HepG2 (cell line): ENCODE measurements around the gene STK39. TPM values are rescaled to one million over a fixed set of nuclear protein-coding genes. Genes with fewer than 3 reads are reported as not detected.

Experiments
- ATAC-seq: fragments of 200-7000 bp; cut with Tn5 transposase; 3 replicates; pipeline ENCODE4 v1.9.1; 2020; ENCODE audit warnings: mild to moderate bottlenecking, moderate library complexity
- BruUV-seq: library from RNA; stranded (reverse); fragments of 400-500 nt; replicated peaks from 2 replicates; lab custom pipeline; 2021; lab: Mats Ljungman, UMichigan
- CTCF ChIA-PET: fragments of 300-600 bp; formaldehyde crosslinking; extraction: SDS; loops from one replicate; lab custom pipeline; 2021; ENCODE audit warnings: low total read pairs, inconsistent platforms, low intra/inter-chr PET ratio; lab: Yijun Ruan, JAX
- POLR2A ChIA-PET: fragments of 350-600 bp; sonication (Branson Sonifier 250); formaldehyde crosslinking; loops from one replicate; lab custom pipeline; 2020; ENCODE audit warnings: antibody characterized with exemption, inconsistent platforms; lab: Yijun Ruan, JAX
- DNase-seq: peaks from one replicate; pipeline ENCODE4 v3.0.0-alpha.2; 2015; ENCODE audit warnings: low spot score
- FAIRE-seq: peaks from 3 replicates; lab custom pipeline; 2011; peaks lifted over from hg19 to GRCh38; lab: Jason Lieb, UNC
- H2AFZ ChIP-seq: one replicate; pipeline ENCODE4 v1.6.1; 2011; ENCODE audit warnings: low read length, inconsistent platforms
- H3K27ac ChIP-seq: fragments of 300-600 bp; 3 replicates; pipeline ENCODE4 v1.8.0; 2011; ENCODE audit warnings: mixed run types, mild to moderate bottlenecking, mixed read lengths, low read length, inconsistent platforms; ENCODE audit not compliant: insufficient read depth; ENCODE audit errors: extremely low read length
- H3K27me3 ChIP-seq, 2 experiments: fragments of 200-600 bp in 1 of 2; 2 replicates in 1 of 2; 3 replicates in 1 of 2; pipeline versions ENCODE4 v1.6.0 to v1.8.0; 2011; ENCODE audit warnings: low read length in 2 of 2, mild to moderate bottlenecking in 2 of 2, moderate library complexity in 2 of 2, inconsistent platforms in 1 of 2; ENCODE audit not compliant: insufficient read depth in 2 of 2, control insufficient read depth in 1 of 2
- H3K36me3 ChIP-seq, 2 experiments: fragments of 200-600 bp in 1 of 2; replicated peaks in 1 of 2; 2 replicates in 1 of 2; 3 replicates in 1 of 2; pipeline versions ENCODE4 v1.5.1 to v1.8.0; 2011; ENCODE audit warnings: low read length in 2 of 2, inconsistent platforms in 1 of 2; ENCODE audit not compliant: insufficient read depth in 2 of 2, control insufficient read depth in 1 of 2
- H3K4me1 ChIP-seq: 2 replicates; pipeline ENCODE4 v1.5.1; 2012; ENCODE audit warnings: low read length, inconsistent platforms; ENCODE audit not compliant: insufficient read depth
- H3K4me2 ChIP-seq: 2 replicates; pipeline ENCODE4 v1.6.0; 2011; ENCODE audit warnings: low read depth, low read length, inconsistent platforms
- H3K4me3 ChIP-seq, 3 experiments: fragments of 200-600 bp in 1 of 3; sonication (generic), shearing (Covaris generic) in 1 of 3; replicated peaks in 1 of 3; 2 replicates each; pipeline ENCODE4 v1.5.1; 2011 to 2016; ENCODE audit warnings: low read length in 3 of 3, inconsistent platforms in 2 of 3, low read depth in 2 of 3, mild to moderate bottlenecking in 2 of 3, control low read depth in 1 of 3, mixed read lengths in 1 of 3; ENCODE audit not compliant: insufficient read depth in 1 of 3
- H3K79me2 ChIP-seq: one replicate; pipeline ENCODE4 v1.6.1; 2011; ENCODE audit warnings: low read length, inconsistent platforms; ENCODE audit not compliant: insufficient read depth
- H3K9ac ChIP-seq: 2 replicates; pipeline ENCODE4 v1.6.0; 2011; ENCODE audit warnings: mild to moderate bottlenecking, low read depth, low read length, inconsistent platforms; ENCODE audit not compliant: insufficient read depth
- H3K9me3 ChIP-seq: 2 replicates; pipeline ENCODE4 v1.5.1; 2012; ENCODE audit warnings: mild to moderate bottlenecking, low read length
- H4K20me1 ChIP-seq: 2 replicates; pipeline ENCODE4 v1.6.0; 2011; ENCODE audit warnings: inconsistent platforms, mild to moderate bottlenecking, low read length, moderate library complexity; ENCODE audit not compliant: insufficient read depth
- ARNTL ChIP-seq: sonication (generic); formaldehyde crosslinking; IDR thresholded peaks from 2 replicates; pipeline ENCODE4 v1.4.0; 2020; ENCODE audit warnings: mild to moderate bottlenecking, missing genetic modification reagents
- FOXP1 ChIP-seq, 2 experiments: fragments of 450-650 bp in 1 of 2; IDR thresholded peaks; 2 replicates each; pipeline ENCODE4 v1.6.1; 2017 to 2018; ENCODE audit warnings: antibody characterized with exemption in 1 of 2
- KLF15 ChIP-seq: sonication (generic); formaldehyde crosslinking; IDR thresholded peaks from 2 replicates; pipeline ENCODE4 v1.8.1; 2023; ENCODE audit warnings: borderline replicate concordance, mild to moderate bottlenecking, inconsistent platforms, missing genetic modification reagents, mixed read lengths
- NCOA2 ChIP-seq: sonication (generic); formaldehyde crosslinking; IDR thresholded peaks from 2 replicates; pipeline ENCODE4 v1.8.0; 2022; ENCODE audit warnings: inconsistent platforms
- SRF ChIP-seq: IDR thresholded peaks from 2 replicates; pipeline ENCODE4 v1.6.1; 2011; ENCODE audit warnings: mild to moderate bottlenecking, low read depth, low read length, moderate library complexity
- TCF7 ChIP-seq: sonication (generic); IDR thresholded peaks from 2 replicates; pipeline ENCODE4 v1.6.1; 2016; ENCODE audit warnings: antibody characterized with exemption, low read depth
- ZBED4 ChIP-seq: sonication (generic); formaldehyde crosslinking; IDR thresholded peaks from 2 replicates; pipeline ENCODE4 v1.4.0; 2020; ENCODE audit warnings: missing genetic modification reagents, borderline replicate concordance
- ZMYM4 ChIP-seq: sonication (generic); formaldehyde crosslinking; IDR thresholded peaks from 2 replicates; pipeline ENCODE4 v1.8.1; 2023; ENCODE audit warnings: mild to moderate bottlenecking, missing genetic modification reagents
- ZNF496 ChIP-seq: sonication (generic); formaldehyde crosslinking; IDR thresholded peaks from 2 replicates; pipeline ENCODE4 v1.8.1; 2023; ENCODE audit warnings: mild to moderate bottlenecking, moderate library complexity, missing genetic modification reagents; ENCODE audit not compliant: insufficient replicate concordance
- WGBS: methylation state at CpG from one replicate; pipeline ENCODE4 v1.1.6; 2017; ENCODE audit warnings: low lambda C conversion rate; 5-methylcytosine and 5-hydroxymethylcytosine counted together
- in situ Hi-C: cut with HindIII; loops from 2 replicates; pipeline ENCODE4 v1.10.0; 2017; ENCODE audit warnings: low pct_unique_long_range_greater_than_20kb; ENCODE audit not compliant: extremely low pct_ligation_motif_present
- intact Hi-C: fragments of 100-400 bp; cut with micrococcal nuclease; formaldehyde crosslinking; loops from one replicate; pipeline ENCODE4 v1.10.0; 2022; ENCODE audit not compliant: unreplicated experiment
- polyA plus RNA-seq, 8 experiments: library from polyadenylated mRNA; depleted of rRNA in 3 of 8; stranded (reverse) in 7 of 8; unstranded in 1 of 8; fragments of >200 nt; fragmentation: Illumina TruSeq in 4 of 8; extraction: Trizol in 4 of 8; gene quantifications; 2 replicates each; pipeline versions ENCODE4 v1.2.1 to v1.2.3, GENCODE V29; 2011 to 2016; ENCODE audit warnings: low read depth in 4 of 8, missing spikeins in 1 of 8, mixed read lengths in 1 of 8; ENCODE audit not compliant: insufficient read depth in 1 of 8
- total RNA-seq, 5 experiments: library from RNA; depleted of rRNA; stranded (reverse); fragments of >200 nt; fragmentation: Illumina TruSeq; extraction: Trizol; gene quantifications; 2 replicates each; pipeline ENCODE4 v1.2.3, GENCODE V29; 2016; ENCODE audit warnings: low read depth in 1 of 5
- TF ChIP-seq, protein P1 (sequence below): sonication (generic); formaldehyde crosslinking; IDR thresholded peaks from 2 replicates; pipeline ENCODE4 v1.5.0; 2020; ENCODE audit warnings: missing genetic modification reagents, mild to moderate bottlenecking, borderline replicate concordance
- TF ChIP-seq, protein P2 (sequence below): sonication (generic); formaldehyde crosslinking; IDR thresholded peaks from 2 replicates; pipeline ENCODE4 v1.8.0; 2022; ENCODE audit warnings: mild to moderate bottlenecking, missing genetic modification reagents, moderate library complexity

STK39 gene
- total and polyA plus RNA-seq, 2 of the 13 experiments (the other 11 are each of a cell fraction or from before 2014, with no cell fraction given): 27.3 to 38.4 TPM

DNA sequence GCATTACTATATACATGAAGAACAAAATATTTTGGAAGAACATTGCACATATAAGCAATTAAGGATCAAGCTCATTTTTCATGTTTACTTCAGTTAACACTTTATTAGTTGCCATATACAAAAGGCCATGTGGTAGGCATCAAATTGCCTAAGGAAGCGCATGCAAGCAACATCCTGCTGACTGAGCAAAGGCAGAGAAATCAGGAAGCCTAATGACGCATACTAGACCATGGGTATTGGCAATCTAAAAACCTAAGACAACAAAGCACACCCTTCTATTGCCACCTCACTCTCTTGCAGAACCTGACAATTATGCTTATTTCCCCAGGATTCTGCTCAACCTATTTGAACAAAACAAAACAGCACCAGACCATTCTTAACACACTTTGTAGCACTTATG is 171.9 kb downstream of the STK39 start:
- Histone ChIP-seq H3K4me3 (no peak overlapping the region), H3K27me3 (no peaks in the 10 kb centered on the region), H2AFZ (no peak overlapping the region), H3K9ac (no peak overlapping the region), H3K27ac (no peak overlapping the region), H3K4me1 (no peaks in the 10 kb centered on the region), H3K36me3 (peaks cover 5 to 39% of the 10 kb centered on the region in 2 experiments; a peak in 4 of 5 replicates), H4K20me1 (no peaks in the 10 kb centered on the region), H3K9me3 (no peaks in the 10 kb centered on the region), H3K79me2 (no peaks in the 10 kb centered on the region), H3K4me2 (no peak overlapping the region)
- in situ Hi-C loops (no loop called here), intact Hi-C loops (no loop called here)
- POLR2A ChIA-PET: no interaction called here
- DNase-seq: no peak
- CTCF ChIA-PET: no interaction called here
- no peak for TF ChIP-seq SRF
- TF ChIP-seq ZNF496: no peak
- FAIRE-seq: no peak
- ATAC-seq: no peak
- no TSS peak for BruUV-seq
- 96% methylated on average over 2 of the region's 2 CpGs for WGBS

- DNase-seq (no peak), FAIRE-seq (no peak), ATAC-seq (no peak)
- Histone ChIP-seq H3K4me1 (no peaks in the 10 kb centered on the region), H3K27ac (no peak overlapping the region), H3K36me3 (peaks cover 6 to 54% of the 10 kb centered on the region in 2 experiments), H2AFZ (no peak overlapping the region), H3K9me3 (no peaks in the 10 kb centered on the region), H3K9ac (no peak overlapping the region), H3K4me3 (no peak overlapping the region), H3K27me3 (no peaks in the 10 kb centered on the region), H3K4me2 (no peak overlapping the region), H4K20me1 (no peaks in the 10 kb centered on the region), H3K79me2 (no peaks in the 10 kb centered on the region)
- ChIA-PET POLR2A (no interaction called here), CTCF (no interaction called here)
- TF ChIP-seq NCOA2 (CRISPR knock-in tag) (no peak), ZBED4 (no peak), ZMYM4 (CRISPR knock-in tag) (no peak), KLF15 (CRISPR knock-in tag) (no peak), FOXP1 (IDR thresholded peaks at IDR 0.05) (no peak), FOXP1 (CRISPR knock-in tag; IDR thresholded peaks at IDR 0.05) (no peak), ARNTL (no peak), TCF7 (no peak)
- TF ChIP-seq, protein P1, sequence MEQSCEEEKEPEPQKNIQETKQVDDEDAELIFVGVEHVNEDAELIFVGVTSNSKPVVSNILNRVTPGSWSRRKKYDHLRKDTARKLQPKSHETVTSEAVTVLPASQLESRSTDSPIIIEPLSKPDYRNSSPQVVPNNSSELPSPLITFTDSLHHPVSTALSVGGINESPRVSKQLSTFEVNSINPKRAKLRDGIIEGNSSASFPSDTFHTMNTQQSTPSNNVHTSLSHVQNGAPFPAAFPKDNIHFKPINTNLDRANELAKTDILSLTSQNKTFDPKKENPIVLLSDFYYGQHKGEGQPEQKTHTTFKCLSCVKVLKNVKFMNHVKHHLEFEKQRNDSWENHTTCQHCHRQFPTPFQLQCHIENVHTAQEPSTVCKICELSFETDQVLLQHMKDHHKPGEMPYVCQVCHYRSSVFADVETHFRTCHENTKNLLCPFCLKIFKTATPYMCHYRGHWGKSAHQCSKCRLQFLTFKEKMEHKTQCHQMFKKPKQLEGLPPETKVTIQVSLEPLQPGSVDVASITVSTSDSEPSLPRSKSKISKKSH (CRISPR knock-in tag): no peak
- TF ChIP-seq, protein P2, sequence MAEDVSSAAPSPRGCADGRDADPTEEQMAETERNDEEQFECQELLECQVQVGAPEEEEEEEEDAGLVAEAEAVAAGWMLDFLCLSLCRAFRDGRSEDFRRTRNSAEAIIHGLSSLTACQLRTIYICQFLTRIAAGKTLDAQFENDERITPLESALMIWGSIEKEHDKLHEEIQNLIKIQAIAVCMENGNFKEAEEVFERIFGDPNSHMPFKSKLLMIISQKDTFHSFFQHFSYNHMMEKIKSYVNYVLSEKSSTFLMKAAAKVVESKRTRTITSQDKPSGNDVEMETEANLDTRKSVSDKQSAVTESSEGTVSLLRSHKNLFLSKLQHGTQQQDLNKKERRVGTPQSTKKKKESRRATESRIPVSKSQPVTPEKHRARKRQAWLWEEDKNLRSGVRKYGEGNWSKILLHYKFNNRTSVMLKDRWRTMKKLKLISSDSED: no peak
- BruUV-seq: no TSS peak
- WGBS: 100% methylated on average over 1 of the region's 1 CpG
- in situ Hi-C loops (no loop called here), intact Hi-C loops (no loop called here)
Observed at GRCh38 chr2:168072626-168073303, 174.6 kb downstream of the STK39 start.
